ENCODE measurements around the gene C1QL2.

The C1QL2 gene

GRCh38 chr2:119158563-119159347 is at the start of gene C1QL2:
TSS of gene C1QL2 (minus strand) at chr2:119158751. CDS start at chr2:119158269, 482 bp downstream.
- peak; percentile 35 to 92 (median 76) for DNase-seq
- intact Hi-C loops (cut with DNase I), result no loop called here

GRCh38 chr2:119207447-119207846 is 48.9 kb upstream of the C1QL2 start:
- DNase-seq, result no peak
- intact Hi-C loops (cut with DNase I), result no loop called here

GRCh38 chr2:119206201-119206600 is 47.6 kb upstream of the C1QL2 start:
- intact Hi-C loops (cut with DNase I), result no loop called here
- no peak for DNase-seq

- DNase-seq, result no peak
- intact Hi-C loops (cut with DNase I), result no loop called here
These were observed 46.6 kb upstream of the C1QL2 start for GRCh38 chr2:119205001-119205706.

GRCh38 chr2:119204525-119204924 is 46.0 kb upstream of the C1QL2 start:
- intact Hi-C loops (cut with DNase I), result no loop called here
- no peak for DNase-seq

- no peak for DNase-seq
- intact Hi-C loops (cut with DNase I), result no loop called here
These were observed 44.2 kb upstream of the C1QL2 start for GRCh38 chr2:119202610-119203310.

- intact Hi-C loops (cut with DNase I), result no loop called here
- DNase-seq, result no peak
These were observed 43.3 kb upstream of the C1QL2 start for GRCh38 chr2:119201815-119202214.

- no peak for DNase-seq
- intact Hi-C loops (cut with DNase I), result no loop called here
These were observed 39.8 kb upstream of the C1QL2 start for GRCh38 chr2:119198240-119198840.

- intact Hi-C loops (cut with DNase I), result no loop called here
- DNase-seq, result no peak
These were observed 39.1 kb upstream of the C1QL2 start for GRCh38 chr2:119197529-119198239.

- intact Hi-C loops (cut with DNase I), result no loop called here
- no peak for DNase-seq
These were observed 38.5 kb upstream of the C1QL2 start for GRCh38 chr2:119197126-119197405.

GRCh38 chr2:119196301-119197125 is 38.0 kb upstream of the C1QL2 start:
- DNase-seq, result no peak

GRCh38 chr2:119195887-119196286 is 37.3 kb upstream of the C1QL2 start:
- no peak for DNase-seq
- intact Hi-C loops (cut with DNase I), result no loop called here

More at GRCh38 chr2:119196301-119197125, 38.0 kb upstream of the C1QL2 start:
- intact Hi-C loops (cut with DNase I), result no loop called here

- intact Hi-C loops (cut with DNase I), result no loop called here
These were observed 36.5 kb upstream of the C1QL2 start for GRCh38 chr2:119195001-119195400.

GRCh38 chr2:119192893-119193292 is 34.3 kb upstream of the C1QL2 start:
- no peak for DNase-seq
- intact Hi-C loops (cut with DNase I), result no loop called here

More at GRCh38 chr2:119195001-119195400, 36.5 kb upstream of the C1QL2 start:
- no peak for DNase-seq

GRCh38 chr2:119190321-119191111 is 32.0 kb upstream of the C1QL2 start:
- intact Hi-C loops (cut with DNase I), result no loop called here
- DNase-seq, result no peak

GRCh38 chr2:119184512-119184911 is 26.0 kb upstream of the C1QL2 start:
- intact Hi-C loops (cut with DNase I), result no loop called here
- DNase-seq, result no peak

- no peak for DNase-seq
- intact Hi-C loops (cut with DNase I), result no loop called here
These were observed 23.4 kb upstream of the C1QL2 start for GRCh38 chr2:119181791-119182445.

All from head of caudate nucleus (tissue), 42 donors.